GM21576 (cell line): Measurements from ENCODE around the gene CYBC1.
A peak's percentile ranks its signal among the peaks of the same experiment; 100 is the strongest.

ENCODE experiments used
- ATAC-seq: cut with Tn5 transposase; IDR thresholded peaks from one replicate; pipeline ENCODE4 v1.9.1; 2021; ENCODE audit warnings: mild to moderate bottlenecking, moderate library complexity; ENCODE audit not compliant: unreplicated experiment

The CYBC1 gene

GRCh38 chr17:82450357-82451106, at the start of gene CYBC1:
Gene CYBC1 (minus strand): TSS chr17:82450752. CDS start chr17:82449254, 1,498 bp downstream.
- ATAC-seq: peak; percentile 60

DNA sequence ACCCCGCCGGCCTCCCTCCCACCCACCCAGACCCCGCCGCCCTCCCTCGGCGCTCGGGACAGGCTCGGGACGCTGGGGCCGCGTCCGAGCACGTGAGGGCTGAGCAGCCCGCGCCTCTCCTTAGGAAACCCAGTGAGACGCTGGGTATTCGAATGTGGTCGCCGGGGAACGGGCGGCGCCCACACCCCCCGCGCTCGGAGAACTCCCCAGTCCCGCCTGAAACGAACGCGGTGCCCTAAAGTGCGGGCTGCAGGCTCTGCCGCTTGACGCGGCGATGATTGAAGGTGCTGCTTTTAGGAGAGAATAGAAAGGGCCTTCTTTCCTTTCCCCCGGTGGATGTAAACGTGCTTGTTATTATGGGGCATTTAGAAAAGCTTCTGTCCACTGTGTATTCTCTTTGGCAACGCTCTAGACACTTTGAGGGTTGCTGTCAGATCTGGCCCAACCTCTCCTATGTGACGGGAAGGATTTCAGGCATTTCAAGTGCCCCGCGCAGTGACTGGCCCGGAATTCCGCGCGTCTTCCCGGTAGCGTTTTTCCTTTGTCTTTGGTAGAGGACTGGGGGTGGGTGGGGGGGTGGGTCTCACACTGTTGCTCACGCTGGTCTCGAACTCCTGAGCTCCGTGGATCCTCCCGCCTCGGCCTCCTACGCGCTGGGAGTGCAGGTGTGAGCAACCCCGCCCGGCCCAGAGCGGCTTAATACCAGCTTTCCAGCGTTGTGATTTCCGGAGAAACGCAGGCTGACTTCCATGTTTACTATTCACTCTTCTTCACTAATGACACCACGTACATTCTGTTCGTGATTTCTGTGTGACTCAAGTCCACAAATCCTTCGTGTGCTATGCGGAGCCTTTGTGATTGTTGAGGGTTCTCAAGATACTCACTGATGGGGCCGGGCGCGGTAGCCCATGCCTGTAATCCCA, 47.2 kb upstream of the CYBC1 start:
- ATAC-seq: peak; percentile 15

DNA sequence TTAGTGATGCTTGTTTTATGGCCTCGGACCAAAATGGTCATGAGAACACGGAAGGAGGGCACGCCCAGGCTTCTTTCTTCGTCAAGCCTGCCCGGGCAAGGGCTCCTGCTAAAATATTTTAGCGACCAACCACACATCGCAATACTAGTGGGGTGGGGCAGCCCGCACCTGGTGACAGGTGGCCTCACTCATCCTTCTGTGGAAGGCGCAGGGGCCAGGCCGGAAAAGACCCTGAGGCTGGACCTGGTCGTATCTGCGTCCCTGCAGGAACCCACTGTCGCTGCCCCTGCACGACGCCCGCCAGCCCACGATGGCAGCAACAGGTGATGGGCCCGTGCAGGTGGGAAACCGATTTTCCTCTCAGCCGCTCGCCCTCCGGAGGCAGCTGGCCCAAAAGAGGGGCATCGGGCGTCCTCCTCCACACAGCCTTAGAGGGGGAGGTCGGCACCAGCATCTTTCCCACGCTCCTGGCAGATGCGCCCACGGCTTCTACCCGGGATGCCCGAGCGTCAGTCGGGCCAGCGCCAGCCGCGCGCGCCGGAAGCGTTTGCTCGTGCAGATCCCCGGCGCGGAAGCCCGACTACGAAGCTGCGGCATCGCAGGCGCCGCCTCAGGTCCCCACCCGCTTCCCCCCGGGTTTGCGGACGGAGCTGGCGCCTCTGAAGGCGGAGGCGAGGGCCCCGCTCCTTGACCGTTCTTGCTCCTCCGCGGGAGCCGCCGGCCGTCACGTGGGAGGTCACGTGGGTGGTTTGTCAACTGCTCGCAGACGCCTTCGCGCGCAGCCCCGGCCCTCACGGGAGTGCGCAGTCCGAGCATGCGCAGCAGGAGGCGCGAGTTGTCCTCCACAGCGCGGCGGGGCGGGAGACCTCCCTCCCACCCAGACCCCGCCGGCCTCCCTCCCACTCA, 46.2 kb upstream of the CYBC1 start:
- ATAC-seq: peak; percentile 55

DNA sequence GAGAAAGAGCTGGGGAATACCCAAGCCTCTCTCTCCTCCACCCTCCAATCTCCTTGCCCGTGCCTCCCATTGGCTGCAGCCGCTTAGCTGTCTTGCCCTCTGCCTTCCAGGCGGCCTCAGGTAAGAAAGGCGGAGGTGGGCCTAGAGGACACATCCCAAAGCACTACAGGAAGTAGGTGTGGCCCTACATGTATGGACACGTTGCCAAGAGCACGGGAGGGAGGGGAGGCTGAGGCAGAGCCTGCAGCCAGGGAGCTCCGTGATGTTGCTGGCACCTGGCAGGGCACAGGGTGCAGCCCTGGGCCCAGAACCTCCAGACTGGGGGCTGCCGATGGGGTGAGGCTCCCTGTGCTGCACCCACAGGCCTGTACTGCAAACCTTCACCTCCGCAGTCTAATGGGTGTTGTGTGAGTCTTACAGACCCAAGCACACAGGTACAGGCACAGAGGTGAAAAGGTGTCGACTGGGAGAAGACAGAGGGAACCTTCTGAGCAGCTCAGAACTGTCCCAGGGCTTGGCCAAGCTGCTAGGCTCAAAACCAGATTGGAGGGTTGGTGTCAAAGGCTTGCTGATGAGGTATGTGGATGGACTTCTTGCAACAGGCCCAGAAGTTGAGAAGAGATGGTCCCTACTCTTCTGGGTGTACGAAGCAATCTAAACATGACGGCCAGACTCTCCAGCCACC, 45.4 kb upstream of the CYBC1 start:
- ATAC-seq: no peak

DNA sequence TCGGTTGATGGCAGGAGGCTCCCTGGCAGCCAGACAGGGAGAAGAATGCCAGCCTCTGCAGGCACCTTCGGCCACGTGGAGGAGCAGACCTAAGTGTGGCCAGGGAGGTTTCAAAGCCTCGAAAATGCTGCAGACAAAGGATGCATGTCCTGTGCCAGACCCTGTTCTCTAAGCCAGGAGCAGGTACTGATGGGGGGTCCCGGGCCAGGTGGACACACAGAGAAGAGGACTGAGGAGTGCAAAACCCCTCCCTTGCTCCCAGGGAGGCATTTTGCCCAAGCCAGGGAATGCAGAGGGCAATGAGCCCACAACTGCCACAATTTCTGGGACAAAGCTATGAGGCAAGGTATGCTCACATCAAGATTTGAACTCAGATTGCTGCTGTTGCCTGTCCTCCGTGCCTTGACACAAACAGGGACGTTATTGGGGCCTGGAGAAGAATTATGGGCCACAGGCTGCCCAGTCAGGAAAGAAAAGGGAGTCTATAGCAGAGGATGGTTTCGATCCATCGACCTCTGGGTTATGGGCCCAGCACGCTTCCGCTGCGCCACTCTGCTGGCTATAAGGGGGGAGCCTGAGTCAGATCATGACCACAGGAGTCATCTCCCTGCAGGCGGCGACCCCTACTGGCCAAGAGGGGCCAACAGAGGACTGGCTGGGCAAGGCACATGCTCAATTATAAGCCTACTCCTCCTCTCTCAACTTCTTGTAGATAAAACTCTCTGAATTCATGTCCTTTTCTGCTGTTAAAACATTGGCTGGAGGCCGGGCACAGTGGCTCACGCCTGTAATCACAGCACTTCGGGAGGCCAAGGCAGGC, 43.9 kb upstream of the CYBC1 start:
- ATAC-seq: peak; percentile 43

GRCh38 chr17:82493226-82493781, 42.8 kb upstream of the CYBC1 start:
- no peak for ATAC-seq

- ATAC-seq: no peak
These were observed 42.2 kb upstream of the CYBC1 start for GRCh38 chr17:82492643-82493225.

DNA sequence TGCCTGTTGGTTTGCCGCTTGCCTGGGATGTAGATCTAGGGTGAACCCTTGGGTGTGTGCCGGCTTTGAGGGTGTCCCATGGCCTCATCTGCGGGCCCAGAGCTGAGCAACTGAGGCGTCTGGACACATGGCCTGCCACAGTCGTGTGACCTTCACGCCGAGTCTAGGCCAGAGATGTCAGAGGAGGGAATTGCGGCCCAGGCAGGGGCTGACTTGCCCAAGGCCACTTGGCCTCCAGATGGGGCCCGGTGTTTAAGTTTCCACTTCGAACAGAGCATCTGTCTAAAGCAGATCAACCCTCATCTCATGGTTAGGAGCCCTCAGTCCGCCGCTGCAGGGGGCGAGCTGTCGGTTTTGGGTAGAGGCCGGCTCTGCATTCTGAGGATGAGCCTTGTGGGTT, 41.0 kb upstream of the CYBC1 start:
- ATAC-seq: no peak

DNA sequence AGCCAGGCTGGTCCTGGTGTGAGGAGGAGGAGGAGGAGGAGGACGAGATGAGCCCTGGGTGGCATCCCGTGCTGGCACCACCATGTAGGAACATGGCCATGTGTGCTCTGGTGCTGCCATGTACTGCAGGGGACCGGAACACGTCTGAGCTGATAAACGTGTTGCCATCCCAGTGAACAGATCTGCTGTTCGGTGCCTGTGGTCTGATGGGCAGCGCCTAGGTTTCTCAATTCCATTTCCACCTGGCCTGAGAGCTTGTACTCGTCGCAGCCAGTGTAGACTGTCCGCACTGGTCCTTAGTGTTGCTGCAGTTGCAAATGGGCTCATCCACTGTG, 40.6 kb upstream of the CYBC1 start:
- ATAC-seq: no peak

- no peak for ATAC-seq
These were observed 40.1 kb upstream of the CYBC1 start for GRCh38 chr17:82490512-82491195.

DNA sequence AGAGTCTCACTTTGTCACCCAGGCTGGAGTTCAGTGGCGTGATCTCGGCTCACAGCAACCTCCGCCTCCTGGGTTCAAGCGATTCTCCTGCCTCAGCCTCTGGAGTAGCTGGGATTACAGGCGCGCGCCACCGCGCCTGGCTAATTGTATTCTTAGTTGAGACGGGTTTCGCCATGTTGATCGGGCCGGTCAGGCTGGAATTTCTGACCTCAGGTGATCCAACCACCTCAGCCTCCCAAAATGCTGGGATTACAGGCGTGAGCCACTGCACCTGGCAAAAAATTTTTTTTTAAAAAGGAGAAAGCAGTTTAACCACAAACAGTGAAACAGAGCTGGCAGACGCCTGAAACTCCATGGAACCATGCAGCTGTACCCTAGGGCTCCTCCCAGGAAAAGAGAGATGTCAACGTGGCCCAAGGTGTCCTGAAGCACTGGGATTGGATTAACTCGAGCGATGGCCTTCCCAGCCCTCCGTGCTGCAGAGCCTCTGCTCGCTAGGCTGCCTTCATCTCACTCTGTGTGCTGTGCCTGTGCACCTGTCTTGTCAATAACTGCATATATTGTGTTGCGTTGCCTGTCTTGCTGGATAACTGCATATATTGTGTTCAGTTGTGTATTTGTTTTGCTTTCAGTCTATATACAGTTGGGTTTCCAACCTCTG, 39.4 kb upstream of the CYBC1 start:
- ATAC-seq: no peak

- no peak for ATAC-seq
These were observed 38.6 kb upstream of the CYBC1 start for GRCh38 chr17:82489117-82489516.

DNA sequence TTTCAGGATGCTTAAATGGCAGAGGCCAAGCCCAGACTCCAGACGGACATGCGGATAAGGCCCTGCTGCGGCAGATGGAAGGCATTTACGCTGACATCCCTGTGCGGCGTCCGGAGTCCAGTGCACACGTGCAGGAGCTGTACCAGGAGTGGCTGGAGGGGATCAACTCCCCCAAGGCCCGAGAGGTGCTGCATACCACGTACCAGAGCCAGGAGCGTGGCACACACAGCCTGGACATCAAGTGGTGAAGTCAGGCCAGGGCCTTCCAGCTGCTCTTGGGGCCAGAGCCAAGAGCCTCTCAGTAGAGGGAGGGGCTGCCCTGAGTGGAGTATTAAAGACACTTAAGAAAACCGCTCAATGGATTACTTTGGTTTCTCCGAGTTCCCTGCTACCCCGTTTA, 37.4 kb upstream of the CYBC1 start:
- no peak for ATAC-seq

DNA sequence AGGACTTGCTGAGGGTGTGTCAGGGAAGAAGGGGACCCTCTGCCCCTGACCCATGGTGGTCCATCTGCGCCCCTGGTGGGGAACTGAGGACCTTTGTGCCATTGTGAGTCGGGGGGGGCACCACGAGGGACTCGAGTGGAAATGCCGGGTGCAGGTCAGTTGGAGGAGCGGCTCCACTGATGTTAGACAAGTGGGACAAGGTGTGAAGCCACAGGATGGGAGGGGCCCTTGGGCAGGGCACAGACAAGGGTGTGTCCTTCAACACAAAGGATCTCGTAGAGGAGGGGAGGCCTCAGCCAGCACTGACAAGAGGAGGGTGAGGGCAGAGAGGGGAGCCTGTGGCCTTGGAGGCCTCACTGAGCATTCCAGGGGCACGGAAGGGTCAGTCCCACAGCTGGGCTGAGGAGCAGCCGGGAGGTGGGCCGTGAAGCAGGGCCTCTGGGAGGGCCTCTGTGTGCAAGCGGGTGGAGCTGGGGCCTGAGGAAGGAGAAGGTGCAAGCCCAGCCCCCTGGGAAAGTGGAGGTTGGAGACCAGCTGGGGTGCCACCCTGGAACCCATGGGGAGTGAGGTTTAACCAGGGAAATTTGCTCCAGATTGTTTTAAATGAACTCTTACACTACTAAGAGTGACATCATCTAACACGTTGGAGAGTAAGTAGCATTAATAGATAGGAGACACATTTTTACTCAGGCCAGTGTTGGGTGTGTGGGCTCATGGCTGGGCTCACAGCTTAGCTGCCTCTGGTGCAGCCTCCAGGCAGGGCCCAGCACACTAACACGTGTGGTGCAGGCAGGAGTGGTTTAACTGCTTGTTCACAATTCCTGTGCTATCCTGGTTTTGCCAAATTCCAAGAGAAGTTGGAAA, 35.9 kb upstream of the CYBC1 start:
- no peak for ATAC-seq

- no peak for ATAC-seq
These were observed 33.3 kb upstream of the CYBC1 start for GRCh38 chr17:82483836-82484235.

DNA sequence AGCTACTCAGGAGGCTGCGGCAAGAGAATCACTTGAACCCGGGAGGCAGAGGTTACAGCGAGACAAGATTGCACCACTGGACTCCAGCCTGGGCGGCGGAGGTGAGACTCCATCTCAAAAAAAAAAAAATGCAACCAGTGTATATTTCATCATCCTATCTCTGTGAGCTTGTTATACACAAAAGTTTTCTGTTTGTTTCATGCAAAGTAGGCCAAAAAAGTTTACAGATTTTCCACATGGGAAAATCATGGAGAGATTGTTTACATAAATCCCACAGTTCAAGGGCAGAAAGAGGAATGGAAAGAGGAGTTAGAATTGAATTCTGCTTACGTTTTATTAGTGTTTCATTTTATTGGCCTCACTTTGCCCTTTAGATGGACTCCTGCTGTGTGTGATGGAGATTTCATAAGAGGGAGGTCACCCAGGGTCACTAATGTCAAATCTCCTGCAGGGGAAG, 32.7 kb upstream of the CYBC1 start:
- ATAC-seq: no peak

GRCh38 chr17:82480318-82480717, 29.8 kb upstream of the CYBC1 start:
- no peak for ATAC-seq
